OCI-LY7 (cell line): ENCODE measurements around the gene KAT2A. TPM values are rescaled to one million over a fixed set of nuclear protein-coding genes. Genes with fewer than 3 reads are reported as not detected.

Experiments used
- BruUV-seq: library from RNA; stranded (reverse); fragments of 400-500 nt; replicated peaks from 2 replicates; lab custom pipeline; 2021; lab: Mats Ljungman, UMichigan
- CTCF ChIA-PET: fragments of 300-600 bp; sonication (Branson Sonifier 250); formaldehyde crosslinking; loops from one replicate; lab custom pipeline; 2022; ENCODE audit warnings: antibody characterized with exemption; ENCODE audit not compliant: unreplicated experiment; lab: Charles Lee
- POLR2A ChIA-PET: fragments of 300-600 bp; sonication (Branson Sonifier 250); formaldehyde crosslinking; loops from one replicate; lab custom pipeline; 2022; ENCODE audit warnings: antibody characterized with exemption; lab: Charles Lee
- DNase-seq: peaks from one replicate; pipeline ENCODE4 v3.0.0-alpha.2; 2015; ENCODE audit warnings: low spot score
- H2AFZ ChIP-seq: fragments of 200-600 bp; sonication (generic), shearing (Covaris generic); 2 replicates; pipeline ENCODE4 v1.6.1; 2014; ENCODE audit warnings: mild to moderate bottlenecking, antibody characterized with exemption, low read length, moderate library complexity
- H3K27ac ChIP-seq: fragments of 200-600 bp; sonication (generic); 2 replicates; pipeline ENCODE4 v1.5.1; 2014; ENCODE audit warnings: mixed run types, low read depth, mild to moderate bottlenecking, moderate library complexity, low read length, inconsistent platforms; ENCODE audit not compliant: poor library complexity, severe bottlenecking
- H3K36me3 ChIP-seq: fragments of 200-600 bp; sonication (generic); 2 replicates; pipeline ENCODE4 v1.6.1; 2014; ENCODE audit warnings: mild to moderate bottlenecking, antibody characterized with exemption, low read length, moderate library complexity, mixed read lengths; ENCODE audit not compliant: insufficient read depth
- H3K4me1 ChIP-seq: fragments of 200-600 bp; sonication (generic); 2 replicates; pipeline ENCODE4 v1.5.1; 2014; ENCODE audit warnings: mild to moderate bottlenecking, low read length; ENCODE audit not compliant: insufficient read depth, poor library complexity, severe bottlenecking
- H3K4me2 ChIP-seq: fragments of 200-600 bp; sonication (generic); 2 replicates; pipeline ENCODE4 v1.6.1; 2014; ENCODE audit warnings: mild to moderate bottlenecking, low read length
- H3K4me3 ChIP-seq: fragments of 200-600 bp; sonication (generic); 2 replicates; pipeline ENCODE4 v1.5.1; 2014; ENCODE audit warnings: mild to moderate bottlenecking, low read depth, low read length; ENCODE audit not compliant: poor library complexity, severe bottlenecking
- H3K79me2 ChIP-seq: fragments of 200-600 bp; sonication (generic); 2 replicates; pipeline ENCODE4 v1.6.1; 2016; ENCODE audit warnings: low read depth, mild to moderate bottlenecking, low read length, moderate library complexity, mixed read lengths; ENCODE audit not compliant: insufficient read depth
- H3K9me2 ChIP-seq: fragments of 200-600 bp; sonication (generic); 2 replicates; pipeline ENCODE4 v1.6.1; 2016; ENCODE audit warnings: mild to moderate bottlenecking, low read length, mixed read lengths; ENCODE audit not compliant: insufficient read depth
- H3K9me3 ChIP-seq: fragments of 200-600 bp; sonication (generic); 2 replicates; pipeline ENCODE4 v1.6.1; 2014; ENCODE audit warnings: mild to moderate bottlenecking, mixed run types, low read length, mixed read lengths
- H4K20me1 ChIP-seq: fragments of 200-600 bp; sonication (generic); 2 replicates; pipeline ENCODE4 v1.6.1; 2014; ENCODE audit warnings: mild to moderate bottlenecking, antibody characterized with exemption, low read length, moderate library complexity, mixed read lengths; ENCODE audit not compliant: insufficient read depth
- EZH2phosphoT487 ChIP-seq: fragments of 200-600 bp; sonication (generic); IDR thresholded peaks from 2 replicates; pipeline ENCODE4 v1.6.1; 2018; ENCODE audit warnings: low read depth, borderline replicate concordance, mild to moderate bottlenecking, mixed run types, antibody characterized with exemption, low read length, moderate library complexity, mixed read lengths
- intact Hi-C: fragments of 100-400 bp; cut with micrococcal nuclease; formaldehyde crosslinking; loops from one replicate; pipeline ENCODE4 v1.10.0; 2022; ENCODE audit not compliant: unreplicated experiment
- total RNA-seq, 2 experiments: library from RNA; depleted of rRNA in 1 of 2; stranded (reverse); fragments of >200 nt in 1 of 2; shearing (Covaris generic) in 1 of 2; gene quantifications; 2 replicates each; pipeline ENCODE4 v1.2.3, GENCODE V29; 2014 to 2022
- TF ChIP-seq, protein P1 (sequence below): fragments of 200-600 bp; sonication (generic); conservative IDR thresholded peaks from 2 replicates; pipeline ENCODE4 v1.5.1; 2014; ENCODE audit warnings: mild to moderate bottlenecking, antibody characterized with exemption, low read length, moderate library complexity, mixed read lengths

The KAT2A gene
- total RNA-seq, 2 experiments from 2014 or later = 73.0 to 89.8 TPM

DNA sequence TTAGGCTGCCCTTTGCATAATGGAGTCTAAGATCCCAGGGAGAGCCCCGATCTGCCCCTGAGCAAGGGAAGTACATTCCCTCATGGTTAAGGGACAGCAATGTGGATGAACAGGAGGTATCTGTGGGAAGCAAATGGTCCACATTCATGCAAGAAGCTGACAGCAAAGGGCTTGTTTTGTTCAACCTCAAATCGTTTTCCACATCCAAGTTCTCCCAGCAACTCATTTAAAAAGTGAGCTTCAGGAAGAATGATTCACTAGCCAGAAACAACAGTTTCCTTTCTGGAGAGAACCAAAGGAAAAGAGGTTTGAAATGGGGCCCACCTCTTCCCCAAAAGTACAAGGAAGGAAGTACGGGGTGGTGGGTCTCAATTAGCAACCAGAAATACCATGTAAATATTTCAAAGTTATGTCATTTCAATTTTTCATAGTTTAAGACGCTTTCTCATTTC is 10.8 kb upstream of the KAT2A start:
- H3K9me3 ChIP-seq = no peaks in the 10 kb centered on the region

DNA sequence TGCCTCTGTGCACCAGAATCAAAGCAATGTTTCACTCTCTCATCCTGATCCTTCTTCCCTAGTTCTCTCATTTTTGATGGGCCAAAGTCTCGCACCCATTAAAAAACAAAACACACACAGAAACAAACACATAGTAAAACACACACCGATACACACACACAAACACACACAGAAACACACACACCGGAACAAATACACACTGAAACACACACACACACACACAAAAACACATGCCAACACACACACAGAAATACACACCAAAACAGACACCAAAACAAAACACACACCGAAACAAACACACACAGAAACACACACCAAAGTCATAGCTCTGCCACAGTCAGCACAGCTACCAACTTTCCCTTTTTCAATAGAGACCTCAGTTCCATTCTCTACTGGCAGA is 10.1 kb upstream of the KAT2A start:
- H3K27ac ChIP-seq = peak overlapping the region; percentile 94
- no peak overlapping the region for H2AFZ ChIP-seq
- no peak for DNase-seq
- no peaks in the 10 kb centered on the region for H3K9me2 ChIP-seq
- H3K9me3 ChIP-seq = no peaks in the 10 kb centered on the region
- ChIA-PET POLR2A (no interaction called here), CTCF (interaction anchor here (1.1 to 2.3 kb wide), 2 partner anchors 11 to 267 kb away, joined by 3 to 12 read pairs; partner anchors contain the start of gene KAT2A)
- H3K4me3 ChIP-seq = no peak overlapping the region
- peaks cover 69% of the 10 kb centered on the region for H3K36me3 ChIP-seq
- intact Hi-C loops = loop anchor here (5.0 kb wide), 2 partner anchors 51 to 406 kb away; partner anchors contain the start of genes KCNH4 and NAGLU
- TF ChIP-seq, protein P1, sequence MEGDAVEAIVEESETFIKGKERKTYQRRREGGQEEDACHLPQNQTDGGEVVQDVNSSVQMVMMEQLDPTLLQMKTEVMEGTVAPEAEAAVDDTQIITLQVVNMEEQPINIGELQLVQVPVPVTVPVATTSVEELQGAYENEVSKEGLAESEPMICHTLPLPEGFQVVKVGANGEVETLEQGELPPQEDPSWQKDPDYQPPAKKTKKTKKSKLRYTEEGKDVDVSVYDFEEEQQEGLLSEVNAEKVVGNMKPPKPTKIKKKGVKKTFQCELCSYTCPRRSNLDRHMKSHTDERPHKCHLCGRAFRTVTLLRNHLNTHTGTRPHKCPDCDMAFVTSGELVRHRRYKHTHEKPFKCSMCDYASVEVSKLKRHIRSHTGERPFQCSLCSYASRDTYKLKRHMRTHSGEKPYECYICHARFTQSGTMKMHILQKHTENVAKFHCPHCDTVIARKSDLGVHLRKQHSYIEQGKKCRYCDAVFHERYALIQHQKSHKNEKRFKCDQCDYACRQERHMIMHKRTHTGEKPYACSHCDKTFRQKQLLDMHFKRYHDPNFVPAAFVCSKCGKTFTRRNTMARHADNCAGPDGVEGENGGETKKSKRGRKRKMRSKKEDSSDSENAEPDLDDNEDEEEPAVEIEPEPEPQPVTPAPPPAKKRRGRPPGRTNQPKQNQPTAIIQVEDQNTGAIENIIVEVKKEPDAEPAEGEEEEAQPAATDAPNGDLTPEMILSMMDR = no peak
- TF ChIP-seq EZH2phosphoT487 = no peak
- H3K79me2 ChIP-seq = peaks cover 46% of the 10 kb centered on the region
- H4K20me1 ChIP-seq = 0 out of 2 replicates have a peak, but pooled peaks cover 5% of the 10 kb centered on the region
- peaks cover 57% of the 10 kb centered on the region for H3K4me1 ChIP-seq
- no TSS peak for BruUV-seq
- H3K4me2 ChIP-seq = peak overlapping the region; percentile 85

More for the DNA sequence above, 10.8 kb upstream of the KAT2A start:
- H3K36me3 ChIP-seq = peaks cover 71% of the 10 kb centered on the region
- peak overlapping the region; percentile 85 for H3K4me2 ChIP-seq
- CTCF ChIA-PET = interaction anchor here (2.3 kb wide), 1 partner anchor 12 kb away, joined by 12 read pairs; the partner anchor contains the start of gene KAT2A
- TF ChIP-seq, protein P1 = no peak
- TF ChIP-seq EZH2phosphoT487 = no peak
- 0 out of 2 replicates have a peak, but pooled peaks cover 5% of the 10 kb centered on the region for H4K20me1 ChIP-seq
- POLR2A ChIA-PET = interaction anchor here (1.0 to 1.7 kb wide), 3 partner anchors 11 to 22 kb away, joined by 4 to 8 read pairs (median 6); partner anchors contain the start of gene KAT2A
- H2AFZ ChIP-seq = no peak overlapping the region
- H3K27ac ChIP-seq = peak overlapping the region; percentile 94
- H3K9me2 ChIP-seq = no peaks in the 10 kb centered on the region
- peaks cover 65% of the 10 kb centered on the region for H3K4me1 ChIP-seq
- intact Hi-C loops = loop anchor here (5.0 kb wide), 2 partner anchors 50 to 405 kb away; partner anchors contain the start of genes KCNH4 and NAGLU
- peaks cover 54% of the 10 kb centered on the region for H3K79me2 ChIP-seq
- DNase-seq = no peak
- H3K4me3 ChIP-seq = peak overlapping the region; percentile 43
- BruUV-seq = no TSS peak
